Measurements from ENCODE around the gene SLC11A2.

GRCh38 chr12:51070004-51070403 is 43.8 kb upstream of the SLC11A2 start:
- TF ChIP-seq ZNF274 (IDR thresholded peaks at IDR 0.05; ENCODE audit: low read depth, low read length) (no peak), YY1 (IDR thresholded peaks at IDR 0.05; ENCODE audit: insufficient read depth, insufficient read length) (no peak), SUZ12 (IDR thresholded peaks at IDR 0.05; ENCODE audit: extremely low read depth, insufficient read depth, insufficient read length) (no peak)
